Esophagus mucosa (tissue), 1 donor: ENCODE data around the gene NCK1. TPM values are rescaled to one million over a fixed set of nuclear protein-coding genes. Genes with fewer than 3 reads are reported as not detected.

Experiments
- ATAC-seq: fragments of 200-7000 bp; cut with Tn5 transposase; one replicate; pipeline ENCODE4 v1.9.1; 2020
- total RNA-seq: library from RNA; stranded (reverse); gene quantifications from one replicate; pipeline ENCODE4 v1.2.4, GENCODE V29; 2023
- donor health status: DM: yes; HTN: yes; CAD: no.

NCK1 gene
- total RNA-seq, 1 donor from 2014 or later = 61.9 TPM

DNA sequence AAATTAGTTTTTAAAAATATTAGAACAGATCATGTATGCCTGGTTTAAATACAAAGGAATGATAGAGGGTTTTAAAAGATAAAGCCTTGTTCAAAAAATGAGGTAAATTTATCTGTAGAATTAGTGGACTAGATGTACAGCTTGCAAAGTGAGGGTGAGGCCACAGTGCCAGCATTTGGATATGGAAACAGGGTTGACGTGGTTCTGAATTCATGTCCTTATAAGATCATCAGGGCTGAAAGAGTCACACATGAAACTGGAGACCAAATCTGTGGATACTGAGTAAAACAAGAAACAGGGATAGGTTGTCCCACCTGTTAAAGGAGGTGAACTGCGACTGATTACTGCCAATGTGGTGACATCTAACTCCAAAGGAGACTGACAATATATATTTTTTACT is 46.3 kb downstream of the NCK1 start:
- ATAC-seq = no peak

DNA sequence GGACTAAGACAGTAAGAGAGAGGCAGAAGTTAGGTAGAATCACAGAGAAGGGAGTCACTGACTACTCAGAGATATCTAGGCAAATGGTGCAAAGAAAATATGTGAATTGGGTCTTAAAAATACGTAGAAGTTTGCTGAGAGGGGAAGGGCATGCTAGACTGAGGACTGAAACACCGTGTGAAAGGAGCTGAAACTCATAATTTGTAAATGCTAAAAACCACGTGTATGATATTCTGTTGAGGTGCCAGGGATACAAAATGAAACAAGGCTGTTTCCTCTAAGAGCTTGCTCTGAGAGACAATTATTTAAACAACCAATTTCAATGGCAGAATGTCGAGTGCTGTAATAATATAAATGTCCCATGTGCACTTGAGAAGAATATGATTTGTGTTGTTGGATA is 47.2 kb downstream of the NCK1 start:
- no peak for ATAC-seq

DNA sequence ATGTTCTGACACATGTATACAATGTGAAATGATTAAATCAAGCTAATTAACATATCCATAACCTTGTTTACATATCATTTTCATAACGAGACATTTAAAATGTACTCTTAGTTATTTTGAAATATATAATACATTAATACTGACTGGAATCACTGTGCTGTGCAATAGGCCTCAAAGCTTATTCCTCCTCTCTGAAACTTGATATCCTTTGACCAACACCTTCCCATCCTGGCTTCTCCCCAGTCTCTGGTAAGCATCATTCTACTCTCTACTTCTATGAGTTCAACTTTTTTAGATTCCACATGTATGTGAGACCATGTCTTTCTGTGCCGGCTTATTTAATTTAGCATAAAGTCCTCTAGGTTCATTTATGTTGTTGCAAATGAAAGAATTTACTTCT is 48.7 kb downstream of the NCK1 start:
- ATAC-seq = no peak

DNA sequence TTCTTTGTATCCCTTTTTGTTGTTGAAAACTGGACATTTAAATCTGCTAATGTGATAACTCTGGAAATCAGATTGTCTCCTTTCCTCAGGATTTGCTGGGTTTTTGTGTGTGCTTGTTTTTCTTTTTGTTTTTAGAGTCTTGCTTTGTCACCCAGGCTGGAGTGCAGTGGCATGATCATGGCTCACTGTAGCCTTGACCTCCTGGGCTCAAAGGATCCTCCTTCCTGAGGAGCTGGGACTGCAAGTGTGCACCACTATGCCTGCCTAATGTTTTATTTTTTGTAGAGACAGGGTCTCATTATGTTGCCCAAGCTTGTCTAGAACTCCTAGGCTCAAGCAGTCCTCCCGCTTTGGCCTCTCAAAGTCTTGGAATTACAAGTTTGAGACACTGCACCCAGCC is 51.2 kb downstream of the NCK1 start:
- no peak for ATAC-seq

DNA sequence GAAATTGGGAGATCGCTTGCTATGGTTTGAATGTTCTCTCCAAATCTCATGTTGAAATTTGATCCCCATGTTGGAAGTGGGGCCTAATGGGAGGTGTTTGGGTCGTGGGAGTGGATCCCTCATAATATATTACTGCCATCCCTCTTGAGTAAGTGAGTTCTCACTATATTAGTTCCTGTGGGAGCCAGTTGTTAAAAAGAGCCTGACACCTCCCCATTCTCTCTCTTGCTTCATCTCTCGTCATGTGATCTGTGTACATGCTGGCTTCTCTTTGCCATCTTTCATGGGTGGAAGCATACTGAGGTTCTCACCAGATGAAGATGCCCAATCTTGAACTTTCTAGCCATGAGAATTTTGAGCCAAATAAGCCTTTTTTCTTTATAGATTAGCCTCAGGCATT is 52.7 kb downstream of the NCK1 start:
- no peak for ATAC-seq

DNA sequence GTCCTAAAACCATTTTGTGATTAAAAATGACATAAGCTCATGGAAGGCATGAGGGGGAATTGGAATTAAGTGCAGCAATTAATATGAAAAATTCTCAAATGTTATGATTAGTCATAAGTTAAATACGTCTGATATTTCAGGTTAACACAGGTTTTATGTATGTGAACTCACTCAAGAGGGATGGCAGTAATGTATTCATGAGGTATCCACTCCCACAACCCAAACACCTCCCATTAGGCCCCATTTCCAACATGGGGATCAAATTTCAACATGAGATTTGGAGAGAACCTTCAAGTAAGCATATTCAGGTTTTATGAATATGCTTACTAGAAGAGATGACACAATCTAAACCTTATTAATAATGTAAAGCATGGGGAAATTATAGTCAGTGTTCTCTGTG is 54.2 kb downstream of the NCK1 start:
- ATAC-seq = no peak

DNA sequence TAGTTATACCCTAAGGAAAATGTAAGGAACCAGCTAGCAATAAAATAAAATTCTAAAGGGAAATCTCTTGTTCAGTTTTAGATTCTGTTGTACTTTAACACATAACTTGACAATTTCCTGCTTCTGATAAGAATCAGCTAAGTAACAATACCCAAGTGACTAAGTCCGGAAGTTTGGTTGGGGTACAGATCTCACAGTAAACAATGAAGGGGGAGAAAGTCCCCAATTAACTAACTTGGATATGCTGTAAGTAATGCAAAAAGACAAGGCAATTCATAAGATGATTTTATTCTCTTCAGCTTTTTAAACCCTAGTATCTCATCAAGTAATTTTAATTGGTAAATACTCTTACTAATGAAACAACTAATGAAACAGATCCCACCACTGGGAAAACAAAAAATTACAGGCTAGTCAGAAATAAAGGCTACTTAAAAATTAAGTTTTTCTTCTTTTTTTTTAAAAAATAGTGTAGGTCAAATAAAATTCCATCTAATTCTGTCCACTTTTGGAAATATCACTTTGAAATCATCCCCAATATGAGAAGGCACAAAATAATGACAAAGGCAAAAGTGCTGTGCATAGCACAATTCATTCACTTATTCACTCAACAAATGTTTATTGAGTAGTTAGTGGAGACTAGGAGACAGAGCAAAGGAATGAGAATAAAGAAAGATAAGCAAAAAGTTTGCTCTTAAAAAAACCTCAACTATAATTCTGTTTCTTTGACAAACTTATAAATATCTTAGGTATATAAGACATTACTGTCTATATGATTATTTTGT is 58.0 kb downstream of the NCK1 start:
- no peak for ATAC-seq

DNA sequence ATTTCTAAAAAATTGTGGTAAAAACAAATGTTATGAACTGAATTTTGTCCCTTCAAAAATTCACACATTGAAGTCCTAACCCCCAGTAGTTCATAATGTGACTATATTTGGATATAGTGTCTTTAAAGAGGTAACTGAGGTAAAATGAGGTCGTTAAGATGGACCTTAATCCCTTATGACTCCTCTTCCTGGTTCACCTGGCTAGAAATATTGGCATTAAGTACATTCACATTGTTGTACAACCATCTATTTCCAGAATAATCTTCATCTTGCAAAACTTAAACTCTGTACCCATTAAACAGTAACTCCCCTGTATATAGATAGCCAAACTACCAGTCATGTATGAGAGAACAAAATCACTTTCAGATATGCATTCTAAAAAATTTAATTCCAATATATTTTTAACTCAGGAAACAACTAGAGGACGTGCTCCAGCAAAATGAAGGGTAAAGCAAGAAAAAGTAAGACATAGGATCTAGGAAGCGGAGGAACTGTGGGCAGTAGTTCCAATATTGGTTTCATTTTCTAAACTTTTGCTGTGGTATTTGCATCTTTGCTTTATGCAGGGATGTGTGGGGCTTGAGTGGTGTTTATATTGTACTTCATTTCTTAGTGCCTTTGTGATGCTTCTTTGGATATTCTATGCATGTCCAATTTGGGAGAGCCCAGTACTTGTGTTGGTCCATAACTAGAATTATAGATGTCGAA is 59.0 kb downstream of the NCK1 start:
- ATAC-seq = no peak

DNA sequence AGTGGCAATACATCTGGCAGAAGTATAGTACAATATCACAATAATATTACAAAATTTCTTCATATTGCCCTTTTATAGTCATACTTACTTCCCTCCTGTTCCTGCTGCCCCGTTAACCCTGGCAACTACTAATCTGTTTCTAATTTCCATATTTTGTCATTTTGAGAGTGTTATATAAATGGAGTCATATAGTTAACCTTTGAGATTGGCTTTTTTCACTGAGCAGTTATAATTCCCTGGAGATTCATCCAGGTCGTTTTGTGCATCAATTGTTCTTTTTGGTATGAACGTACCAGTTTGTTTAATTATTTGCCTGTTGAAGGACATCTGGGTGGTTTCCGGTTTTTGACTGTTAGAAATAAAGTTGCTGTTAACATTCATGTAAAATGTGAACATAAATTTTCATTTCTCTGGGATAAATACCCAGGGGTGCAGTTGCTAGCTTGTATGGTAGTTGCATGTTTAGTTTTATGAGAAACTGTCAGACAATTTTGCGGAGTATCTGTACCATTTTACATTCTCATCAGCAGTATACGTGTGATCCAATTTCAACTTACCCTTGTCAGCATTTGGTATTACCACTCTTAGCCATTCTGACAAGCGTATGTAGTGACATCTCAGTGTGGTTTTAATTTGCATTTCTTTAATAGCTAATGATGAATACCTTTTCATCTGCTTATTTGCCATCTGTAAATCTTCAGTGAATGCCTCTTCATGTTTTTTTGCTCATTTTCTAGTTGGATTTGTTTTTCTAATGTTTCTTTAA is 63.6 kb downstream of the NCK1 start:
- no peak for ATAC-seq

DNA sequence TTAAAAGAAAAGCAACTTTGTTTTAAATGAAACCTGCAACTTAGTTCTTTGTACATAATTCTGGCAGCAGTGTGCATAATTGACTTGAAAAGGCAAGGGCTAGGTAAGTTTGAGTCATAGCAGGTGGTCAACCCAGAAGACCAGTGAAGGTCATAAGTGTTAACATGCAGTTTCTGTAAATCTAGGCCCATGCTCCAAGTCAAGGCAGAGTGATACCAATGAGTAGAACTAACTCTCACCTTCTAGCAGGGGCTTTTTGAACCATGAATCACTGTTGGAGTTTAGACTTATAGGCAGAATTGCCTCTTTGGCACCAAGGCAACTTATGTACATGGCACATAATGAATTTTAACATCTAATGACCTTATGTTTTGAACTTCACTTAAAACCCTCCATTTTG is 66.2 kb downstream of the NCK1 start:
- ATAC-seq = no peak

DNA sequence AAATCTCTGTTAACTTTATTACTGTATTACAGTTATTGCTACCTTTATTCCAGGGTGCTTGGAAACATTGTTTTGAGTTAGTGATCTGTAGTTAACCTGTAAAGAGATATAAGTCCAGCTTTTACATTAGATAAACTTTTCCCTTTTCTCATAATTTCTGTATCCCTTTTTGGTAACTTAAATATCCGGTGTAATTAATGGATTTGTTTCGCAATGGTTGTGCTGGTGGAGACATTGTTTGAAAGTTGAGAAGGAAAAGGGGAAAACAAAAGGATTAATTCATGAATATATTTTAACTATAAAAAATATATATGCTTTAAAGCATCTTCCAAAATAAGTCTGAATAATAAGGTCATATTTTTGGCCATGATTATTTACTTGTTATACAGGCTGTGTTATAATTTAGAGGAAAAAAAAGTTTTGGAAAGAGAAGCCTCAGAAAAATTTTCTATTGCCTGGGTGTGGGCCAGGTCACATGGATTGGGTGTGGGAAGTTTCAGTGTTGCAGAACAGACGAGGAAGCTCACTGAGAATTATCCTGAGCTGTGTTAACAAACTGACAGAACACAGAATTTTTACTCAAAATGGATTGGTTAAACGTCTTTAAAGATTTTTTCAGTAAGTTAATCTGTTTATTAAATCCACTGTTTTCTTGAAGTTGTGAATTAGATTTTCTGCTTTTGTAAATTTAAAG is 68.1 kb downstream of the NCK1 start:
- peak; percentile 80 for ATAC-seq

DNA sequence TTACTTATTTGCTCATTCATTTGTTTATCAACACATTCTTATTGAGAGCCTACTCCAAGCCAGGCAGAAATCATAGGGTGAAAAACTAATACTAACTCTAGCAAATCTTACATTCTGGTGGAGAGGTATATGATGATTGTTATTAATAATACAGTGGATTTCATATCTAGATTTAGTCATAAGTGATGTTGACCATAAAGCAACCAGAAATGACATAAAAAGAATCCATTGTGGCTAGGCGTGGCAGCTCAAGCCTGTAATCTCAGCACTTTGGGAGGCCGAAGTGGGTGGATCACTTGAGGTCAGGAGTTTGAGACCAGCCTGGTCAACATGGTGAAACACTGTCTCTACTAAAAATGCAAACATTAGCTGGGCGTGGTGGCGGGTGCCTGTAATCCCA is 69.6 kb downstream of the NCK1 start:
- peak; percentile 55 for ATAC-seq

DNA sequence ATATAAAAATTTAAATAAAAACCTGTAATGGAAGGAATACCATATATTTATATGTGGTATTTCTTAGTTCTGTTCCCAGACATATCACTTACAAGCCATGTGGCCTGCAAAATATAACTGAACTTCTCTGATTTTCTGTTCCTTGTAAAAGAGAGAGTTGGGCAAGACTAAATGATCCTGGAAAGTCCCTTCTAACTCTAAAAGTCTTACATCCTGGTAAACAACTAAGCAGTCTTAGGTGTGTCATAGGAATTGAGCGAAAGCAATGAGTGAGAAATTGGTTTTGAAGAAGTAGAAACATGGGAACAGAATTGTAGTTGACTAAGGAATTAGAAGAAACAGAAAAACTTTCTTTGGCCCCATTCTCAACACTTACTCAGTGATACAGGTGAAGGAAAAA is 70.5 kb downstream of the NCK1 start:
- ATAC-seq = peak; percentile 81

DNA sequence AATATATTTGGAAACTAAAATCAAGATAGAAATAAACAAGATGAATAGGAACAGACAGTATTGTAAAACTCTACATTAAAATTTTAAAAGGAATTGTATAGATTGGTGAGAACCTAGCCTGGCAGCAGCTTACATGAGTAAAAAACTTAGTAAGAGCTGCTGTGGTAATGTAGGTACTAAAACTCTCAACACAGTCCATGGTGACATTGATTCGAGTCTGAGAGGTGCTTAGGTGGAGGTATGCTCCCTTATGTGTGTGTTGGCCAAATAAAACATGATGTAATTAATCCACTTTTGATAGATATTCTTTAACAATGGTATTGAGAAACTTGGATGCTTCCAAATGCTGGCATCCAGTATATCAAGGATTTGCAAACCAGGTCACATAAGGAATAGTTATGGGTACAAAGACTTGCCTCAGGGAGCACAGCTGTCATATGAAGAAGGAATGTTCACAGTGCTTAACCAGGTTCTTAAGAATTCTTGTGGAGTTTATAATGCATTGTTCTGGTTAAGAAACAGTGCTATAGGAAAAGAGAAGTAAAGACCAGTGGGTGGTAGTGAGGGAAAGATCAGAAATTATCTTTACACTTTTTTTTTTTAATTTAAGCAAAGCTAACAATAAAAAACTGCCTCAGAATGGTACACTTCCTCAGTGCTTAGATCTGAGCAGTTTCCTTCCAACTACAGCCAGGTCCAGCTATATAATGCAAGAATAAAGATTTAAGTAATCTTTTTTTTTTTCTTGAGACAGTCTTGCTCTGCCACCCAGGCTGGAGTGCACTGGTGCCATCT is 71.2 kb downstream of the NCK1 start:
- ATAC-seq = peak; percentile 54

DNA sequence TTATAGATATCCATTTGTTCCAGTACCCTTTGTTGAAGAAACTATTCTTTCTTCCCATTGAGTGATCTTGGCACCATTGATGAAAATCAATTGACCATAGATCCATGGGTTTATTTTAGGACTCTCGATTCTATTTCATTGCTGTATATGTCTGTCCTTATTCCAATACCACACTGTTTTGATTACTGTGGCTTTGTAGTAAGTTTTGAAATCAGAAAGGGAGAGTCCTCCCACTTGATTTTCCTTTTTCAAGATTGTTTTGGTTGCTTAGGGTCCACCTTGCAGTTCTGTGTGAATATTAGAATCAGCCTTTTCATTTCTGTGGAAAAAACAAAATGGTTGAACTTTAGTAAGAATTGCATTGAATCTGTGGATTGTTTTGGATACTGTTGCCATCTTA is 75.2 kb downstream of the NCK1 start:
- no peak for ATAC-seq

DNA sequence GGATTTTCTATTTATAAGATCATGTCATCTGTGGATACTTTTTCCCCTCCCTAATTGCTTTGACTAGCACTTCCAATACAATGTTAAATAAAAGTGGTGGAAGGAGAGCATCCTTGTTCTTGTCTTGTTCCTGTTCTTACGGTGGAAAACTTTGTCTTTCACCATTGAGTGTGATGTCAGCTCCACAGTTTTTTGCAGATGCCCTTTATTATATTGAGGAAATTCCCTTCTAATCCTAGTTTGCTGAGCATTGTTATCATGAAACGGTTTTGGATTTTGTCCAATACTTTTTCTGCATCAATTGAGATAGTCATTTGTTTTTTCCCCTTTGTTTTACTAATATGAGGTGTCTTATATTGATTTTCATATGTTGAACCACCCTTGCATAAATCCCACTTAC is 75.8 kb downstream of the NCK1 start:
- no peak for ATAC-seq

DNA sequence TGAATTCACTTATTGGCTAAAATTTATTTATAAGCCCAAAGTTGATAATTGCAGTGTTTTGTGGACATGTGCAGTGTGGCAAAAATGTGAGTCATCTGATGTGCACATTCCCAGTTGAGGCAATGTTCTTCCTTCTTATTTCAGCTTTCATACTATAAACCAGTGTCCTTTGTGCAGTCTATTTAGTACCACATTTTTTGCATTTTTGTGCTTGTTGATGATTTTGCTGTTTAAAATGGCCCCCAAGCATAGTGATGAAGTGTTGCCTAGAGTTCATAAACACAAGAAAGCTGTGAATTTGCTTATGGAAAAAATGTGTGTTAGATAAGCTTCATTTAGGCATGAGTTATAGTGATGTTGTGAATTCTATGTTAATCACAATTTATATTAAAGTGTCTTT is 76.3 kb downstream of the NCK1 start:
- ATAC-seq = no peak

DNA sequence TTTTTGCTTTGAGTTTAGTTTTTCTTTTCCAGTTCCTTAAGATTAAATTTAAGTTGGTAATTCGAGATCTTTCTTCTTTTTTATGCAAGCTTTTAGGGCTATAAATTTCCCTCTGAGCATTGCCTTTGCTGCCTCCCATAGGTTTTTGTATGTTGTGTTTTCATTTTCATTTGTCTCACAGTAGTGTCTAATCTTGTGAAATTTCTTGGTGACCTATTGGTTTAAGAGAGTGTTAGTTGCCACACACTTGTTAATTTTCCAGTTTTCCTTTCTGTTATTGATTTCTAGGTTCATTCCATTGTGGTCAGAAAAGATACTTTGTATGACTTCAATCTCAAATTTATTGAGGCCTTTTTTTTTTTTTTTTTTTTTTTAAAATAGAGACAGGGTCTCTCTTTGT is 77.5 kb downstream of the NCK1 start:
- no peak for ATAC-seq

DNA sequence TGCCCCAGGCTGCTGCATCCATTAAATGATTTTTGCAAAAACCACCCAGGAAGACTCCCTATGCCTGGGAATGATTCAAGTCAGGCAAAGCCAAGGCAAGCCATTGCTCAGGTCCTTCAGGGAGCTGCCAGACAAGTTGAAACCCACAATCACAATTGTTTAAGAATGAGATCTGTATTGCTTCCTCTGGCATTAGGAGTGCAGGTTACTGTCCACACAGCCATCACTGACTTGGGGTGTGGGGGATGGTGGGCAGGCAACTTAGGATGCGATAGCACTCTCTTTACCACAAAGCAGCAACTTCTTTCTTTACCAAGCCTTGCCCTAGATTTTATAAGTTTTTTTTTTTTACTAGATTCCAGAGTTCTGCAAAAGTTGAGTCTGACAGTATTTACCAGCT is 80.8 kb downstream of the NCK1 start:
- peak; percentile 15 for ATAC-seq

DNA sequence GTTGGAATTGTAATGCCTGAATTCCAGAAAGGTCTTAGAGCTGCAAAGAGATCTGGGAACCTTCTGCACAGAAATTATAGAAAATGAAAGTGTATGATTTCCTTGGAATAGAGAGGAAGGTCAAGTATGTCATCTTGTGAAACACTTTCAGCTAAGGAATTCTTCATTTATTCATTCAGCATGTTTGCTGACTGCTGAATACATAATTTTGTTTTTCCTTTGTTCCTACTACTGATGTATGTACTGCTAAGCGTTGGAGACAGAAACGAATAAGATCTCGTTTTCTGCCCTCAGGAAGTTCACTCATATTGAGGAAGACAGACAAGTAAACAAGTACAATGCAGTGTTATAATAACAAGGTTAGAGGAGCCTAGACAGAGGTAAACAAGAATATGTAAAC is 81.4 kb downstream of the NCK1 start:
- no peak for ATAC-seq

DNA sequence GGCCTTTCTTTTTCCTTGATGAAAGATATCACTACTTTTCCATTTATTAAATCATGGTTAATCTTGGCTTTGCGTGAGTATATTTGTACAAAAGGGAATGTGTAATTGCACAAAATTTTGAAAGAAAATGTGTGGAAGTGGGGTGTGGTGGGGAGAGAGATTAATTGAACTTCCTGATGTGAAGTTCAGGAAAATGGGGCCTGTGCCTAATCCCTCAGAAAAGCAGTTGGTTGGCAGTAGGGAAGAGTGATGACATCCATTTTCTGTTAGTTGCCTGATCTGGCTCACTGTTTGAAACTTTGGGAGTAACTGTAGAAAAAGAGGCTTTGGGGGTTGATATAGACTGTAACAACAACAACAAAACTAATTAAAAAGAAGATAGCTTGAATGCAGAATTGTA is 85.0 kb downstream of the NCK1 start:
- ATAC-seq = peak; percentile 32

DNA sequence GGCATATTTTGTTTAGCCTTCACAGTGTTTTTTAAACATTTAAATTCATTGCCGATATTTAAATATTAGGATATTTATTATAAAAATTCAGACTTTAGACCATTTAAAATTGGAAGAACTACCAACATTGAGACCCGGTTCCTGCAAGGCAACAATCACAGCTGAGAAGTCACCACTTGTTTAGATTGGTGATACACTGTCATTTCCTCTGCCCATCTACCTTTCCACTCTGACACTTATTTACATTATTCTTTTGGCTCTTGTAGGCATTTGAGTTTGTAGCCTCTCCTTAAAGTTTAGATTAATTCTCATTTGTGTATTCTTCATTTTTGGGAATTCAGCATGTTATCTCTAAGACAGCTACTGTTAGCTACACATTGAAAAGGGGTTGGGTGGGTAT is 85.5 kb downstream of the NCK1 start:
- ATAC-seq = no peak
